Spinal cord (tissue), 10 donors: ENCODE measurements around the gene AIFM3. TPM values are rescaled to one million over a fixed set of nuclear protein-coding genes. Genes with fewer than 3 reads are reported as not detected.

Experiments used
- DNase-seq, 6 donors: peaks; one replicate each; pipeline versions ENCODE4 v3.0.0 to v3.0.0-alpha.2; 2013 to 2015; ENCODE audit warnings: low spot score in 6 of 6, low read depth in 4 of 6
- H3K27ac ChIP-seq: one replicate; pipeline ENCODE4 v1.5.1; 2013; ENCODE audit warnings: low read depth, low read length, control low read depth
- H3K27me3 ChIP-seq: one replicate; pipeline ENCODE4 v1.6.1; 2013; ENCODE audit warnings: low read length; ENCODE audit not compliant: control insufficient read depth, insufficient read depth
- H3K36me3 ChIP-seq: one replicate; pipeline ENCODE4 v1.6.1; 2013; ENCODE audit warnings: low read length; ENCODE audit not compliant: control insufficient read depth, insufficient read depth
- H3K4me1 ChIP-seq: one replicate; pipeline ENCODE4 v1.6.1; 2013; ENCODE audit warnings: low read length; ENCODE audit not compliant: control insufficient read depth, insufficient read depth
- H3K4me3 ChIP-seq: one replicate; pipeline ENCODE4 v1.5.1; 2013; ENCODE audit warnings: low read depth, low read length, control low read depth
- H3K9me3 ChIP-seq: one replicate; pipeline ENCODE4 v1.6.1; 2013; ENCODE audit warnings: low read length; ENCODE audit not compliant: control insufficient read depth, insufficient read depth
- WGBS: methylation state at CpG from one replicate; pipeline ENCODE4 v1.1.5; 2013; ENCODE audit warnings: missing lambda C conversion rate; ENCODE audit not compliant: insufficient coverage; 5-methylcytosine and 5-hydroxymethylcytosine counted together
- polyA plus RNA-seq, 2 donors: library from polyadenylated mRNA; unstranded; fragments of 120-200 nt; gene quantifications; one replicate each; pipeline ENCODE4 v1.2.1, GENCODE V29; 2013; ENCODE audit not compliant: insufficient read length in 2 of 2
- total RNA-seq, 2 donors: library from RNA; depleted of rRNA in 1 of 2; stranded (reverse); fragments of 120-200 nt in 1 of 2; fragments of >200 nt in 1 of 2; gene quantifications; one replicate each; pipeline versions ENCODE4 v1.2.3 to v1.2.4, GENCODE V29; 2013 to 2014
- donor health status: healthy.

Gene AIFM3
- total and polyA plus RNA-seq, 4 donors = 29.4 to 147 (median 40.1) TPM

- no peak overlapping the region for H3K4me3 ChIP-seq
- H3K36me3 ChIP-seq = peaks cover 39% of the 10 kb centered on the region
- no peak for DNase-seq
- H3K4me1 ChIP-seq = peaks cover 39% of the 10 kb centered on the region
- no peaks in the 10 kb centered on the region for H3K27me3 ChIP-seq
- no peaks in the 10 kb centered on the region for H3K9me3 ChIP-seq
- 88% methylated on average over 24 of the region's 27 CpGs for WGBS
- H3K27ac ChIP-seq = no peak overlapping the region
Measured at GRCh38 chr22:21025763-21026755, 59.0 kb downstream of the AIFM3 start.

GRCh38 chr22:21026783-21027692 lies 60.0 kb downstream of the AIFM3 start:
- Histone ChIP-seq H3K27ac (no peak overlapping the region), H3K9me3 (no peaks in the 10 kb centered on the region), H3K36me3 (peaks cover 42% of the 10 kb centered on the region), H3K4me1 (peaks cover 48% of the 10 kb centered on the region), H3K4me3 (no peak overlapping the region), H3K27me3 (peaks cover 6% of the 10 kb centered on the region)
- peak in 1 of 6 donors; percentile 18 for DNase-seq
- WGBS = 66% methylated on average over 7 of the region's 14 CpGs

DNA sequence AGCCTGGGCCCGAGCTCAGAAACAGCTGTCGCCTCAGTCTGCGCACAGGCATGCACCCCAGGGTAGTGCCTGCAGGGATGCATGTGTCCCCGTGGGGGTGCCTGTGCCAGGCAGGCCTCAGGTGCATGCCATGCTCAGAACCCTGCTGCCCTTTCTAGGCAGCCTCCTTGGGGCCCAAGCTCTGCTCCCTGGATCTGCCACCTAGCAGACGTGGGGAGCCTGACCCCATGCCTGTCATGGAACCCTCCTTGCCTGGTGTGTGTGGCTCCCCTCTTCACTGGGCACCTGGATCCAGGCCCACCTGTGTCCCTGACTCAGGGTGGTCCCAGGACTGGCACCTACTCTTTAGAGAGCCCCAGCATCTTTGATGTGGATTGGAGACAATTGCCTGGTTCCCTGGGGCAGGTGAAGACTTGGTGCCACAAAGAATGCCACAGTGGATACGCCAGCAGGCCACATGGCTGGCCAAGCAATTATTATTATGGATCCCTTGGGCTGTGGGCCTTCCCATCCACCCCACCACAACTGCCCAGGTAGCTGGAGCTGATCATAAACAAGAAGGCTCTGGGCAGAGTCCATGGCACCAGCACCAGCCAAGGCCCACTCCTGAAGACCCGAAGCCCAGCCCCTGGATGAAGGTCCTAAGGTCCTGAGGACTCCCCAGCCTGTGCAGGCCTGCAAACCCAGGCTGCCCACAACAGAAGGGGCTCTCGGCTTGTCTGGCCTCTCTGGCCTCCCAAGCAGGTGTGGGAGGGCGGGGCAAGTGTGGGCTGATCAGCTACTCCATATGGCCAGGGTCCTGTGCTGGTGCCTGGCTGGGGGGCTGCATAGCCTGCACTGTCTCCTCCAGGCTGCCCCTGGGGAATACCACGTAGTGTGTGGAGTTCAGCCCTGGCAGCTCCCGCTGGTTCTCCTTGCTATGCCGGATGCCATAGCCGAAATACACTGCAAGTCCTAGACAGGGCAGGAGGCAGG lies 61.5 kb downstream of the AIFM3 start:
- peaks cover 39% of the 10 kb centered on the region for H3K36me3 ChIP-seq
- H3K27me3 ChIP-seq = peaks cover 10% of the 10 kb centered on the region
- 88% methylated on average over 13 of the region's 13 CpGs for WGBS
- H3K4me3 ChIP-seq = no peak overlapping the region
- no peak overlapping the region for H3K27ac ChIP-seq
- no peaks in the 10 kb centered on the region for H3K9me3 ChIP-seq
- H3K4me1 ChIP-seq = peaks cover 58% of the 10 kb centered on the region
- no peak for DNase-seq

DNA sequence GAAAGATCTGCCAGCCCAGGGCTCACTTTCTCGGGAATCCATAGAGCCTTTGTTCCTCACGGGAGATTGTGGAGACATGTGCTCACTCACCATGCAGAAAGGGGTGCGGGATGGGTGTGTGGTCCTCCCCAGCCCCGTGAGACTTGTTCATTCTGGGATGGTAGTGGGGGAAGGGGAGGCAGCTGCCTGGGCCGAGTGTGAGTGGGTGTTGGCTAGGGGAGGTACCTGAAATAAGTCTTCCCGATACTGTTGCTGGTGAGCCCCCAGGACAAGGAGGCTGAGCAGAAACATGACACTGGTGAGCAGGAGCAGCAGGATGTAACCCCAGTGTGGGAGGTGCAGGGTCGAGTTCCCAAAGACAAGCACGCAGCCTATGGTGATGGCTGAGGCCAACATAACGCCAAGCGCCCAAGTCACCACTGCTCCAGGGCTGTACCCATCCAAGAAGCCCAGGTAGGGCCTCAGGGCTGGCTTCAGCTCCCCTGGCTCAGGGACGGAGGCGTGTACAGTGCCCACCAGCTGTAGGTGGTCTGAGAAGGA lies 62.5 kb downstream of the AIFM3 start:
- Histone ChIP-seq H3K4me3 (no peak overlapping the region), H3K36me3 (peaks cover 39% of the 10 kb centered on the region), H3K9me3 (no peaks in the 10 kb centered on the region), H3K4me1 (peaks cover 58% of the 10 kb centered on the region), H3K27ac (no peak overlapping the region), H3K27me3 (peaks cover 10% of the 10 kb centered on the region)
- WGBS = 68% methylated on average over 12 of the region's 12 CpGs
- no peak for DNase-seq

DNA sequence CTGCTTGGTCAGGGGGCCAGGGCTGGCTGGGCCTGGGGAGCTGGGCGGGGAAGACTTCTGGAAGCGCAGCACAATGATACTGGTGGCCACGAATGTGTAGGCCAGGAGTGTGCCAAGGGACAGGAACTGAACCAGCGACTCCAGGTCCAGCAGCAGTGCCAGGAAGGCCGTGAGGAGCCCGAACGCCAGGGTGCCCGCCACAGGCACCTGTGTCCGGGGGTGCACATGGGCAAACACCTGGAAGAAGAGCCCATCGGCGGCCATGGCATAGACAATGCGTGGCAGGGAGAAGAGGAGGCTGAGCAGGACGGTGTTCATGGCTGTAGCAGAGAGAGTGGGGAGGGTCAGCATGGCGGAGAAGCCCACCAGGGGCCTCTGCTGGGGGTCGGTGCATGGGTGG lies 63.0 kb downstream of the AIFM3 start:
- Histone ChIP-seq H3K4me3 (no peak overlapping the region), H3K27me3 (peaks cover 10% of the 10 kb centered on the region), H3K36me3 (peaks cover 39% of the 10 kb centered on the region), H3K9me3 (no peaks in the 10 kb centered on the region), H3K4me1 (peaks cover 58% of the 10 kb centered on the region), H3K27ac (no peak overlapping the region)
- DNase-seq = no peak
- 88% methylated on average over 14 of the region's 15 CpGs for WGBS

Other genes starting within 250 kb of the AIFM3 start
- gene SERPIND1, start 193.1 kb upstream of the AIFM3 start, total RNA-seq = 100 to 1,000 TPM in 1 of 2 donors, 10 to 100 TPM in 1; 52.2 to 201 TPM
- gene SERPIND1, start 193.1 kb upstream of the AIFM3 start, polyA plus RNA-seq = 10 to 100 TPM in 1 of 2 donors, 1 to 10 TPM in 1; 9.6 to 70.4 TPM
- 10 to 100 TPM; 57.6 to 83.5 TPM for gene PI4KA, start 108.4 kb upstream of the AIFM3 start, total RNA-seq
- gene PI4KA, start 108.4 kb upstream of the AIFM3 start, polyA plus RNA-seq = 100 to 1,000 TPM in 1 of 2 donors, 10 to 100 TPM in 1; 95.4 to 136 TPM
- gene SNAP29, start 108.2 kb upstream of the AIFM3 start, total RNA-seq = 10 to 100 TPM; 11.5 to 21.8 TPM
- gene SNAP29, start 108.2 kb upstream of the AIFM3 start, polyA plus RNA-seq = 10 to 100 TPM; 29.0 to 33.3 TPM
- 10 to 100 TPM; 55.2 to 63.6 TPM for gene CRKL, start 49.8 kb upstream of the AIFM3 start, total RNA-seq
- 10 to 100 TPM; 65.5 to 88.0 TPM for gene CRKL, start 49.8 kb upstream of the AIFM3 start, polyA plus RNA-seq
- 10 to 100 TPM; 44.8 to 66.6 TPM for gene LZTR1, start 15.0 kb downstream of the AIFM3 start, total RNA-seq
- 10 to 100 TPM; 68.5 to 93.6 TPM for gene LZTR1, start 15.0 kb downstream of the AIFM3 start, polyA plus RNA-seq
- gene THAP7, start 34.9 kb downstream of the AIFM3 start, total RNA-seq = 10 to 100 TPM; 15.1 to 37.2 TPM
- gene THAP7, start 34.9 kb downstream of the AIFM3 start, polyA plus RNA-seq = 10 to 100 TPM; 29.4 to 30.9 TPM
- 1 to 10 TPM; 1.6 to 3.3 TPM for gene P2RX6, start 47.9 kb downstream of the AIFM3 start, total RNA-seq
- 1 to 10 TPM; 3.7 to 8.4 TPM for gene P2RX6, start 47.9 kb downstream of the AIFM3 start, polyA plus RNA-seq
- 1 to 10 TPM; 1.5 to 4.1 TPM for gene SLC7A4, start 65.3 kb downstream of the AIFM3 start, total RNA-seq
- 1 to 10 TPM; 7.4 to 9.0 TPM for gene SLC7A4, start 65.3 kb downstream of the AIFM3 start, polyA plus RNA-seq
- gene LRRC74B, start 78.7 kb downstream of the AIFM3 start, total RNA-seq = 1 to 10 TPM in 1 of 2 donors, not detected in 1; 4.7 TPM
- gene LRRC74B, start 78.7 kb downstream of the AIFM3 start, polyA plus RNA-seq = 1 to 10 TPM; 1.5 to 1.7 TPM